H1 (cell line): ENCODE results near the gene TSR1. TPM values are rescaled to one million over a fixed set of nuclear protein-coding genes. Genes with fewer than 3 reads are reported as not detected.

Source experiments
- CTCF ChIA-PET: fragments of 300-600 bp; sonication (Branson Sonifier 250); formaldehyde crosslinking; loops from one replicate; lab custom pipeline; 2021; ENCODE audit not compliant: partially characterized antibody; lab: Charles Lee
- POLR2A ChIA-PET: fragments of 300-600 bp; sonication (Branson Sonifier 250); formaldehyde crosslinking; loops from one replicate; lab custom pipeline; 2021; ENCODE audit warnings: inconsistent platforms; ENCODE audit not compliant: partially characterized antibody; lab: Charles Lee
- DNase-seq, 2 experiments: peaks; one replicate each; pipeline versions ENCODE4 v3.0.0 to v3.0.0-alpha.2; 2010 to 2022; ENCODE audit warnings: low spot score in 2 of 2, low read depth in 1 of 2, mixed read lengths in 1 of 2
- FAIRE-seq: peaks from 2 replicates; lab custom pipeline; 2011; peaks lifted over from hg19 to GRCh38; lab: Jason Lieb, UNC
- H2AFZ ChIP-seq: 2 replicates; pipeline ENCODE4 v1.8.1; 2012; ENCODE audit warnings: low read length, inconsistent platforms
- H2AK5ac ChIP-seq: 2 replicates; pipeline ENCODE4 v1.6.1; 2013; ENCODE audit warnings: low read depth, low read length
- H2BK120ac ChIP-seq: replicated peaks from 2 replicates; pipeline ENCODE3; 2013; ENCODE audit warnings: low read depth, low read length, inconsistent platforms
- H2BK12ac ChIP-seq: 2 replicates; pipeline ENCODE4 v1.6.1; 2013; ENCODE audit warnings: low read depth, low read length
- H2BK15ac ChIP-seq: 2 replicates; pipeline ENCODE4 v1.6.1; 2013; ENCODE audit warnings: low read length
- H2BK20ac ChIP-seq: 2 replicates; pipeline ENCODE4 v1.6.1; 2013; ENCODE audit warnings: low read length
- H2BK5ac ChIP-seq: 2 replicates; pipeline ENCODE4 v1.6.1; 2013; ENCODE audit warnings: low read depth, low read length
- H3K14ac ChIP-seq: 2 replicates; pipeline ENCODE4 v1.6.1; 2013; ENCODE audit warnings: inconsistent platforms; ENCODE audit not compliant: insufficient read length
- H3K18ac ChIP-seq: 2 replicates; pipeline ENCODE4 v1.6.1; 2013; ENCODE audit warnings: low read length; ENCODE audit errors: extremely low read depth
- H3K23ac ChIP-seq: 2 replicates; pipeline ENCODE4 v1.6.1; 2013; ENCODE audit warnings: inconsistent platforms; ENCODE audit not compliant: insufficient read length
- H3K23me2 ChIP-seq: 2 replicates; pipeline ENCODE4 v1.6.1; 2013; ENCODE audit warnings: low read depth, low read length
- H3K27ac ChIP-seq: 2 replicates; pipeline ENCODE4 v1.6.1; 2011; ENCODE audit warnings: low read depth, low read length, inconsistent platforms
- H3K27me3 ChIP-seq, 4 experiments: replicated peaks in 1 of 4; 1 replicate in 1 of 4; 2 replicates in 3 of 4; pipeline versions ENCODE4 v1.6.1 to v1.8.1; 2011 to 2013; ENCODE audit warnings: low read length in 3 of 4, mild to moderate bottlenecking in 3 of 4, inconsistent platforms in 2 of 4, mixed read lengths in 2 of 4, moderate library complexity in 1 of 4; ENCODE audit not compliant: control insufficient read depth in 3 of 4, insufficient read depth in 3 of 4; ENCODE audit errors: extremely low read depth in 1 of 4
- H3K36me3 ChIP-seq, 4 experiments: 2 replicates each; pipeline versions ENCODE4 v1.6.1 to v1.8.1; 2011 to 2013; ENCODE audit warnings: mild to moderate bottlenecking in 4 of 4, low read length in 3 of 4, moderate library complexity in 2 of 4, control low read depth in 1 of 4, inconsistent platforms in 1 of 4; ENCODE audit not compliant: insufficient read depth in 4 of 4, control insufficient read depth in 2 of 4
- H3K4ac ChIP-seq: replicated peaks from 2 replicates; pipeline ENCODE3; 2013; ENCODE audit warnings: low read length, low read depth, mixed read lengths, inconsistent platforms; ENCODE audit not compliant: insufficient read length
- H3K4me1 ChIP-seq, 4 experiments: replicated peaks in 1 of 4; 1 replicate in 1 of 4; 2 replicates in 3 of 4; pipeline versions ENCODE4 v1.6.1 to v1.8.1; 2011 to 2013; ENCODE audit warnings: low read length in 3 of 4, inconsistent platforms in 2 of 4, mixed read lengths in 1 of 4; ENCODE audit not compliant: insufficient read depth in 4 of 4, control insufficient read depth in 3 of 4
- H3K4me2 ChIP-seq, 2 experiments: 2 replicates each; pipeline versions ENCODE4 v1.6.1 to v1.8.1; 2011 to 2013; ENCODE audit warnings: low read depth in 2 of 2, low read length in 2 of 2, control low read depth in 1 of 2, inconsistent platforms in 1 of 2, mild to moderate bottlenecking in 1 of 2; ENCODE audit not compliant: insufficient read depth in 1 of 2
- H3K4me3 ChIP-seq, 4 experiments: fragments of 200-600, 300-600 bp in 1 of 4; sonication (generic), shearing (Covaris generic), sonication (Bioruptor Twin) in 1 of 4; 2 replicates each; pipeline versions ENCODE4 v1.5.1 to v1.8.1; 2011 to 2016; ENCODE audit warnings: low read length in 4 of 4, low read depth in 3 of 4, control low read depth in 2 of 4, inconsistent platforms in 2 of 4, mild to moderate bottlenecking in 2 of 4, mixed read lengths in 1 of 4, moderate library complexity in 1 of 4; ENCODE audit not compliant: insufficient read depth in 2 of 4; ENCODE audit errors: extremely low read depth in 1 of 4
- H3K56ac ChIP-seq: replicated peaks from 2 replicates; pipeline ENCODE3; 2013; ENCODE audit warnings: low read depth, mild to moderate bottlenecking, mixed read lengths, low read length, inconsistent platforms; ENCODE audit not compliant: insufficient read length
- H3K79me1 ChIP-seq: 2 replicates; pipeline ENCODE4 v1.6.1; 2013; ENCODE audit warnings: low read depth, low read length, control low read depth
- H3K79me2 ChIP-seq, 2 experiments: 2 replicates each; pipeline versions ENCODE4 v1.6.1 to v1.8.1; 2012 to 2013; ENCODE audit warnings: low read length in 2 of 2, mild to moderate bottlenecking in 2 of 2, inconsistent platforms in 1 of 2; ENCODE audit not compliant: insufficient read depth in 2 of 2, control insufficient read depth in 1 of 2
- H3K9ac ChIP-seq, 4 experiments: replicated peaks in 1 of 4; 1 replicate in 1 of 4; 2 replicates in 3 of 4; pipeline versions ENCODE4 v1.6.1 to v1.8.1; 2011 to 2013; ENCODE audit warnings: low read depth in 3 of 4, low read length in 3 of 4, control low read depth in 2 of 4, mild to moderate bottlenecking in 2 of 4, moderate library complexity in 2 of 4, inconsistent platforms in 1 of 4; ENCODE audit errors: extremely low read depth in 1 of 4
- H3K9me3 ChIP-seq, 2 experiments: 2 replicates each; pipeline versions ENCODE4 v1.6.1 to v1.8.1; 2012 to 2013; ENCODE audit warnings: mild to moderate bottlenecking in 2 of 2, moderate library complexity in 2 of 2, control low read depth in 1 of 2, inconsistent platforms in 1 of 2, low read depth in 1 of 2, low read length in 1 of 2, mixed read lengths in 1 of 2; ENCODE audit not compliant: insufficient read depth in 2 of 2
- H4K20me1 ChIP-seq, 2 experiments: replicated peaks in 1 of 2; 2 replicates each; pipeline versions ENCODE3 to v1.8.1; 2011 to 2013; ENCODE audit warnings: inconsistent platforms in 2 of 2, low read length in 2 of 2, mild to moderate bottlenecking in 1 of 2; ENCODE audit not compliant: insufficient read depth in 2 of 2, control insufficient read depth in 1 of 2
- H4K5ac ChIP-seq: 2 replicates; pipeline ENCODE4 v1.6.1; 2013; ENCODE audit warnings: low read length, low read depth, mixed read lengths, inconsistent platforms; ENCODE audit not compliant: insufficient read length
- H4K8ac ChIP-seq: 2 replicates; pipeline ENCODE4 v1.8.0; 2013; ENCODE audit warnings: mild to moderate bottlenecking, moderate library complexity, low read length, inconsistent platforms; ENCODE audit not compliant: insufficient read depth; ENCODE audit errors: extremely low read depth
- H4K91ac ChIP-seq: replicated peaks from 2 replicates; pipeline ENCODE3; 2013; ENCODE audit warnings: low read length, mixed read lengths, inconsistent platforms; ENCODE audit not compliant: insufficient read length
- JUND ChIP-seq: IDR thresholded peaks from 2 replicates; pipeline ENCODE4 v1.6.1; 2011; ENCODE audit warnings: mild to moderate bottlenecking, improper control_type of control experiment, low read length
- WGBS, 2 experiments: shearing (Covaris generic) in 1 of 2; methylation state at CpG; one replicate each; pipeline versions ENCODE4 v1.1.6 to v1.1.7; 2013 to 2015; ENCODE audit warnings: low lambda C conversion rate in 2 of 2, mixed read lengths in 2 of 2, inconsistent platforms in 1 of 2, low coverage in 1 of 2, missing lambda C conversion rate in 1 of 2; ENCODE audit not compliant: insufficient replicate concordance in 2 of 2, insufficient coverage in 1 of 2, insufficient read length in 1 of 2; ENCODE audit errors: extremely low coverage in 1 of 2, missing lambda C conversion rate in 1 of 2; 5-methylcytosine and 5-hydroxymethylcytosine counted together
- polyA plus RNA-seq, 7 experiments: library from polyadenylated mRNA; depleted of rRNA in 3 of 7; stranded (reverse) in 5 of 7; unstranded in 2 of 7; fragments of >200 nt in 5 of 7; fragments of 200-250 nt in 2 of 7; gene quantifications; 1 replicate in 5 of 7; 2 replicates in 1 of 7; 4 replicates in 1 of 7; pipeline versions ENCODE4 v1.2.1 to v1.2.3, GENCODE V29; 2011 to 2013; ENCODE audit warnings: missing spikeins in 2 of 7, mixed read lengths in 2 of 7
- total RNA-seq: library from RNA; stranded (reverse); fragmentation: NEBNext Ultra II Directional; extraction: Animal tissue kit (Norgen Biotek cat#: 25700); gene quantifications from 2 replicates; pipeline ENCODE4 v1.2.1, GENCODE V29; 2021
- TF ChIP-seq, protein P1 (sequence below): IDR thresholded peaks from 2 replicates; pipeline ENCODE4 v1.6.1; 2011; ENCODE audit warnings: low read depth, mild to moderate bottlenecking, low read length; ENCODE audit not compliant: insufficient read depth

The TSR1 gene
- total and polyA plus RNA-seq, 2 of the 8 experiments (the other 6 are each of a cell fraction or from before 2014, with no cell fraction given) = 14.5 to 69.7 TPM

DNA sequence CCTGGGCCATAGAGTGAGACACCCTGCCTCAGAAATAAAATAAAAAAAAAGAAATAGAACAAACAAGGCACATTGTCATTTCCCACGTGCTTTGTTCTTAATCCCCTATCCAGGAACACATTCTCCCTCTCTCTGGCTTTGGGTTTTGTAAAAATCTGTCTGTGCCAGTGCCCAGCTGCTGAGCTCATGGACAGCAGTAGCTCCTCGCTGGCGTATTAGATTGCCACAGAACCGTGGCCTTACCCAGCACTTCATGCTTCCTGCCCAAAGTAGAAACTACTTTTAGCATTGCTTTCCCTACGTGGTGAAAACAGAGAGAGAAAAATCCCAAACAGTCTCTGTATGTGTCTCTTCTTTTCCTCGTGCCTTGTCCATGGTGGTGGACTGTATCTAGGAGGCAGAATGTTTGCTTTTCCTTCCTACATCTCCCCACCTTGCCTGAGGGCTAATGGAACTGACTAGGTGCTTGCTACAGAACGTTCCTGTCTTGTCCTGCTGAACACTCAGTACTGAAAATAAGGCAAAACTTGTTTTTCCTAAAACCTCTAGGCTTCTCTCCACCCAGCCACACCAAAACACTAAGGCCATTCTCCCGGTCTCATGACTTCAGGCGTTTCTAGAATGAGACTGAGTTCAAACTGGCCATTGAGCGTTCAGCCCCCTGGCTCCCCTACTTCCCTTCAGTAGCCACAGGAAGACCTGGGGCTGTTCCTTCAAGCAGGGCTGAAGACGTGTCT lies 38.5 kb upstream of the TSR1 start:
- Histone ChIP-seq H3K23me2 (no peaks in the 10 kb centered on the region), H3K79me1 (no peaks in the 10 kb centered on the region; the same call in 1 of the 2 replicates), H3K9ac (no peak overlapping the region), H2BK12ac (no peak overlapping the region), H3K4me3 (no peak overlapping the region), H2BK120ac (no peak overlapping the region), H3K79me2 (no peaks in the 10 kb centered on the region), H3K4me2 (no peak overlapping the region), H4K5ac (no peak overlapping the region), H3K4ac (no peak overlapping the region), H3K4me1 (peaks cover 0 to 7% (median 3%) of the 10 kb centered on the region in 4 experiments; a peak in 3 of 7 replicates), H2AFZ (no peak overlapping the region), H4K20me1 (peaks cover 2 to 3% of the 10 kb centered on the region in 2 experiments), H3K27me3 (no peaks in the 10 kb centered on the region), H3K23ac (no peak overlapping the region), H4K8ac (no peak overlapping the region), H2AK5ac (no peak overlapping the region), H2BK5ac (no peak overlapping the region), H3K18ac (no peak overlapping the region), H2BK20ac (no peak overlapping the region), H3K14ac (no peak overlapping the region), H3K27ac (no peak overlapping the region), H3K9me3 (no peaks in the 10 kb centered on the region), H3K56ac (no peak overlapping the region), H3K36me3 (peaks cover 2 to 16% (median 9%) of the 10 kb centered on the region in 4 experiments; a peak in 5 of 8 replicates), H4K91ac (no peak overlapping the region), H2BK15ac (no peak overlapping the region)
- FAIRE-seq (no peak), DNase-seq (no peak)
- POLR2A ChIA-PET = interaction anchor here (0.9 to 2.7 kb wide), 4 partner anchors 7 to 38 kb away, joined by 3 to 12 read pairs (median 6); partner anchors contain the start of gene TSR1
- 88% methylated on average over 11 of the region's 11 CpGs; no CpG with 5 or more reads in 1 of the 2 experiments for WGBS, 2 experiments
- CTCF ChIA-PET = interaction anchor here (0.7 to 13.4 kb wide), 5 partner anchors 8 to 33 kb away, joined by 3 to 209 read pairs (median 5); no protein-coding TSS in a partner anchor
- no peak for TF ChIP-seq JUND
- TF ChIP-seq, protein P1, sequence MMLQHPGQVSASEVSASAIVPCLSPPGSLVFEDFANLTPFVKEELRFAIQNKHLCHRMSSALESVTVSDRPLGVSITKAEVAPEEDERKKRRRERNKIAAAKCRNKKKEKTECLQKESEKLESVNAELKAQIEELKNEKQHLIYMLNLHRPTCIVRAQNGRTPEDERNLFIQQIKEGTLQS = no peak
